ENCODE data around the gene DCAF10. TPM values are rescaled to one million over a fixed set of nuclear protein-coding genes. Genes with fewer than 3 reads are reported as not detected.

Gene DCAF10
- polyA plus RNA-seq, 3 donors = 12.4 to 17.2 (median 14.7) TPM

DNA sequence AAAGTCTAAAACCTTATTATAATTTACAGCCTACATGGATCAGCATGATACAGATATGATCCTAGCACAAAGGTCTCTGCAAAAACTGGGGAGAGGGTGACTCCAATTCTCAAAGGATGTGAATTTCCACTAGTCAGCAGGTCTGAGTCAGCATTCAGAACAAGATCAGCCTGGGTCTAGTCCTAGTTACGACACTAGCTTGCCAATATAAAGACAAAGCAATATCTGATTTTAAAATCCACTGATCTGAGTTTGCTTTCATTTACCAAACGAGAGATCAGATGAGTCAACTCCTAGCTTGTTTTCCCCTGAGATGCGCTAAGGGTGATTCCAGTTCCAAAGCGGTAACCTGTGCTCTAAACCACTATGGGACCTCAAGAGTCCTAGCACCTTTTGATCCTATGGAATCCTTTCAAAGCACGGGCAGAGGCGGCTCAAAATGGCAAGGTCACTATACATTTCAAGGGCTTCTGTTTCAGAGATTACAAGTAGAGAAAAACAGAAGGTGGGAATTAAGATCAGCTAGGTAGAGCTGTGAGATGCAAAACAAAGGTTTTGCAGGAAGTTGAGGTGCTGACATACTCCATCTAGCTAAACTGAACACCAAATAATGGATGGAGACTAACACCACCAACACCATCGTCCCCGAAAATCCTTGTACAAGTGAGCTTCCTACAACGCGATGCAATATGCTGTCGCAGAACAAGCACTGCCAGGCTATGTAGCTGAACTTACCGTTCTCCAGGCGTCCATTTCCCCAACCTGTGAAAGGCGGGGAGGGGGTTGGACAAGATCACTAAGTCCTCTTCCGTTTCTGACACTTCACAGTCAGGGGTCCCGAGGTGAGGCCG lies 102.4 kb downstream of the DCAF10 start:
- H3K27ac ChIP-seq (ENCODE audit: low read depth in 1 of 2, low read length in 2 of 2) = peak overlapping the region; percentile 64 to 91
- H3K4me2 ChIP-seq (replicated peaks; ENCODE audit: extremely low read depth, low read length, poor library complexity, severe bottlenecking) = peak overlapping the region; percentile 86
- H3K4me3 ChIP-seq (replicated peaks in 1 of 3; ENCODE audit: low read depth in 2 of 3, low read length in 3 of 3) = peak overlapping the region; percentile 50 to 93 (median 84)
- H3K36me3 ChIP-seq (replicated peaks in 1 of 2; ENCODE audit: control insufficient read depth in 1 of 2, insufficient read depth in 2 of 2, low read length in 2 of 2) = peaks cover 14 to 23% of the 10 kb centered on the region in 2 donors
- Mint-ChIP-seq H3K36me3 (peaks cover 12 to 18% of the 10 kb centered on the region in 2 donors), H3K4me3 (peak overlapping the region; percentile 83 to 90), H3K9me3 (no peaks in the 10 kb centered on the region), H3K27ac (peak overlapping the region; percentile 82 to 92 (median 84)), H3K27me3 (ENCODE audit: low read depth in 3 of 3) (peaks cover 0 to 2% (median 2%) of the 10 kb centered on the region in 3 donors), H3K4me1 (peaks cover 25% of the 10 kb centered on the region)
- no peaks in the 10 kb centered on the region for H3K9me3 ChIP-seq (replicated peaks in 1 of 2; ENCODE audit: control insufficient read depth in 1 of 2, insufficient read depth in 1 of 2, low read length in 2 of 2)
- no peak for TF ChIP-seq CTCF (IDR thresholded peaks at IDR 0.05)
- 22% methylated on average over 12 of the region's 17 CpGs for WGBS (ENCODE audit: insufficient coverage)
- peaks cover 43% of the 10 kb centered on the region for H3K79me2 ChIP-seq (ENCODE audit: insufficient read depth, low read length)
- H2AFZ ChIP-seq (ENCODE audit: insufficient read depth, low read depth, low read length, poor library complexity, severe bottlenecking) = peak overlapping the region; percentile 94
- H3K4me1 ChIP-seq (ENCODE audit: control insufficient read depth in 1 of 2, insufficient read depth in 2 of 2, low read length in 2 of 2) = peaks cover 18 to 31% of the 10 kb centered on the region in 2 donors
- peaks cover 7% of the 10 kb centered on the region for H4K20me1 ChIP-seq (ENCODE audit: insufficient read depth, low read length)
- H3K27me3 ChIP-seq (ENCODE audit: control insufficient read depth in 2 of 2, insufficient read depth in 2 of 2, low read length in 2 of 2) = no peaks in the 10 kb centered on the region
- intact Hi-C loops (cut with micrococcal nuclease) = loop anchor here (5.0 to 10.0 kb wide), 5 partner anchors 89 to 418 kb away; partner anchors contain the start of genes DCAF10 (in 1 of the 2), EXOSC3 (in 1 of the 2), POLR1E (in 1 of the 2) and TOMM5 (in 1 of the 2)
- DNase-seq = peak in 2 of 3 donors; percentile 23 to 53
- peak overlapping the region; percentile 84 for H3K9ac ChIP-seq (ENCODE audit: insufficient read depth, low read length, poor library complexity, severe bottlenecking)

DNA sequence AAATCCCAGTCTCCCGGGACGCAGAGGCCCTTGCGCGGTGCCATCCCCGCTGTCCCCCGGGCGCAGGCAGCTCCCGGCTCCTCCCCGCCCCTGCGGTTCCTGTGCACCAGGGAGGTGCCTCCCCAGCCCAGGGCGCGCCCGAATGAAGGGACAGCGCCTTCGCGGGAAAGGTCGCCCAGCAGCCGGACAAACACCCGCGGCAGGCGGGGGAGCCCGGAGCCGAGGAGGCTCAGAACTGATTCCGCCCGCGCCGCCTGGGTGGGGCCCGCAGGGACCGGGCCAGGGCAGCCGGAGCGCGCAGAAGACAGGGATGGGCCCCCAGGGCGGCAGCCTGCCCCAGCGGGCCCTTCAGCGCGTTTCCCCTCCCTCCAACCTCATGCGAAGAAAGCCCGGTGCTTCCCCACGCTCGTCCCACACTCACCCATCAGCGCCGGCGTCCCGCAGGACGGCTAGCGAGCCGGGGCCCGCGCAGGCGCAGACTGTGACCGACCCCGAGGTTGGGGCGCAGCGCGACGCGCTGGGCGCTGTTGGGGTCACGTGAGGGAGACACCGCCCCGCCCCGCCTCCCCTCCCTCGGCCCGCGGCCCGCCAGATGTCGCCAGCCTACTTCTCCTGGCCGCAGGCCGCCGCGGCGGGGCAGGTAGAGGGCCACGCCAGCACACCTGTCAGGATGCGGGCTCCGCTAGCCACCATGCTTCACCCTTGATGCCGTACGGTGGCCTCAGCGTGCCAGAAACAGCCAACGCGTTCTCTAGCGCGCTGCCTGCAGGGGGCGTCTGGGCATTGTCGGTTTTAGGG lies 103.2 kb downstream of the DCAF10 start, which contains the start of gene SLC25A51:
Gene SLC25A51 (minus strand): TSS at position 481 of the 798 bp plus-strand sequence. CDS start 15,577 bp downstream, outside the sequence.
- peaks cover 0 to 2% (median 2%) of the 10 kb centered on the region in 3 donors for H3K27me3 Mint-ChIP-seq (ENCODE audit: low read depth in 3 of 3)
- no peaks in the 10 kb centered on the region for H3K9me3 Mint-ChIP-seq
- intact Hi-C loops (cut with micrococcal nuclease) = loop anchor here (5.0 to 10.0 kb wide), 5 partner anchors 88 to 419 kb away; partner anchors contain the start of genes DCAF10 (in 1 of the 2), EXOSC3 (in 1 of the 2), POLR1E (in 1 of the 2) and TOMM5 (in 1 of the 2)
- peak within 1 kb of the TSS; percentile 84 to 94 (median 91) for H3K27ac Mint-ChIP-seq
- peaks cover 33% of the 10 kb centered on the region for H3K4me1 Mint-ChIP-seq
- peak within 1 kb of the TSS; percentile 64 to 91 for H3K27ac ChIP-seq (ENCODE audit: low read depth in 1 of 2, low read length in 2 of 2)
- no peaks in the 10 kb centered on the region for H3K9me3 ChIP-seq (replicated peaks in 1 of 2; ENCODE audit: control insufficient read depth in 1 of 2, insufficient read depth in 1 of 2, low read length in 2 of 2)
- peaks cover 26 to 39% of the 10 kb centered on the region in 2 donors for H3K4me1 ChIP-seq (ENCODE audit: control insufficient read depth in 1 of 2, insufficient read depth in 2 of 2, low read length in 2 of 2)
- under 1% methylated on average over 84 of the region's 84 CpGs for WGBS (ENCODE audit: insufficient coverage)
- TF ChIP-seq CTCF (IDR thresholded peaks at IDR 0.05) = peak; percentile 92
- no peaks in the 10 kb centered on the region for H3K27me3 ChIP-seq (ENCODE audit: control insufficient read depth in 2 of 2, insufficient read depth in 2 of 2, low read length in 2 of 2)
- H3K4me3 ChIP-seq (replicated peaks in 1 of 3; ENCODE audit: low read depth in 2 of 3, low read length in 3 of 3) = peak within 1 kb of the TSS; percentile 50 to 93 (median 84)
- peaks cover 7% of the 10 kb centered on the region for H4K20me1 ChIP-seq (ENCODE audit: insufficient read depth, low read length)
- peaks cover 10 to 14% of the 10 kb centered on the region in 2 donors for H3K36me3 Mint-ChIP-seq
- H2AFZ ChIP-seq (ENCODE audit: insufficient read depth, low read depth, low read length, poor library complexity, severe bottlenecking) = peak within 1 kb of the TSS; percentile 94
- H3K4me2 ChIP-seq (replicated peaks; ENCODE audit: extremely low read depth, low read length, poor library complexity, severe bottlenecking) = peak within 1 kb of the TSS; percentile 86
- peak; percentile 86 to 93 (median 88) for DNase-seq
- H3K9ac ChIP-seq (ENCODE audit: insufficient read depth, low read length, poor library complexity, severe bottlenecking) = peak within 1 kb of the TSS; percentile 84
- peak within 1 kb of the TSS; percentile 83 to 90 for H3K4me3 Mint-ChIP-seq
- H3K36me3 ChIP-seq (replicated peaks in 1 of 2; ENCODE audit: control insufficient read depth in 1 of 2, insufficient read depth in 2 of 2, low read length in 2 of 2) = peaks cover 11 to 18% of the 10 kb centered on the region in 2 donors
- peaks cover 39% of the 10 kb centered on the region for H3K79me2 ChIP-seq (ENCODE audit: insufficient read depth, low read length)
